Measurements from ENCODE around the gene LDB2. TPM values are rescaled to one million over a fixed set of nuclear protein-coding genes. Genes with fewer than 3 reads are reported as not detected.
A peak's percentile ranks its signal among the peaks of the same experiment; 100 is the strongest.
"Not testable (repeated sequence)": the region's sequence is repeated elsewhere in the genome, so short reads cannot be mapped to it uniquely, and the experiment has no call there.

Gene LDB2
- total RNA-seq, 1 donor from 2014 or later = 69.8 TPM

- DNase-seq (ENCODE audit: extremely low read depth, low read depth, low spot score) = no peak
Measured at GRCh38 chr4:16579866-16580265, 318.6 kb downstream of the LDB2 start.

- DNase-seq (ENCODE audit: extremely low read depth, low read depth, low spot score) = no peak
Measured at GRCh38 chr4:16577177-16577576, 321.3 kb downstream of the LDB2 start.

- DNase-seq (ENCODE audit: extremely low read depth, low read depth, low spot score) = no peak
Measured at GRCh38 chr4:16574981-16575380, 323.5 kb downstream of the LDB2 start.

- no peak for DNase-seq (ENCODE audit: extremely low read depth, low read depth, low spot score)
Measured at GRCh38 chr4:16573739-16574138, 324.7 kb downstream of the LDB2 start.

- no peak for DNase-seq (ENCODE audit: extremely low read depth, low read depth, low spot score)
Measured at GRCh38 chr4:16573206-16573605, 325.2 kb downstream of the LDB2 start.

- DNase-seq (ENCODE audit: extremely low read depth, low read depth, low spot score) = no peak
Measured at GRCh38 chr4:16572631-16573030, 325.8 kb downstream of the LDB2 start.

- DNase-seq (ENCODE audit: extremely low read depth, low read depth, low spot score) = no peak
Measured at GRCh38 chr4:16572161-16572560, 326.3 kb downstream of the LDB2 start.

GRCh38 chr4:16569790-16570189, 328.7 kb downstream of the LDB2 start:
- DNase-seq (ENCODE audit: extremely low read depth, low read depth, low spot score) = no peak

- not testable (repeated sequence) for DNase-seq (ENCODE audit: extremely low read depth, low read depth, low spot score)
Measured at GRCh38 chr4:16557316-16557715, 341.1 kb downstream of the LDB2 start.

GRCh38 chr4:16555156-16555555, 343.3 kb downstream of the LDB2 start:
- no peak for DNase-seq (ENCODE audit: extremely low read depth, low read depth, low spot score)

GRCh38 chr4:16550531-16550930, 347.9 kb downstream of the LDB2 start:
- DNase-seq (ENCODE audit: extremely low read depth, low read depth, low spot score) = no peak

- no peak for DNase-seq (ENCODE audit: extremely low read depth, low read depth, low spot score)
Measured at GRCh38 chr4:16545656-16546055, 352.8 kb downstream of the LDB2 start.

- no peak for DNase-seq (ENCODE audit: extremely low read depth, low read depth, low spot score)
Measured at GRCh38 chr4:16544869-16545268, 353.6 kb downstream of the LDB2 start.

- DNase-seq (ENCODE audit: extremely low read depth, low read depth, low spot score) = no peak
Measured at GRCh38 chr4:16544251-16544721, 354.2 kb downstream of the LDB2 start.

GRCh38 chr4:16537926-16538325, 360.5 kb downstream of the LDB2 start:
- DNase-seq (ENCODE audit: extremely low read depth, low read depth, low spot score) = no peak

- peak; percentile 86 for DNase-seq (ENCODE audit: extremely low read depth, low read depth, low spot score)
Measured at GRCh38 chr4:16532240-16532970, 366.0 kb downstream of the LDB2 start.

- DNase-seq (ENCODE audit: extremely low read depth, low read depth, low spot score) = no peak
Measured at GRCh38 chr4:16530688-16531635, 367.5 kb downstream of the LDB2 start.

GRCh38 chr4:16524911-16525554, 373.4 kb downstream of the LDB2 start:
- no peak for DNase-seq (ENCODE audit: extremely low read depth, low read depth, low spot score)

GRCh38 chr4:16524406-16524805, 374.0 kb downstream of the LDB2 start:
- no peak for DNase-seq (ENCODE audit: extremely low read depth, low read depth, low spot score)

- not testable (repeated sequence) for DNase-seq (ENCODE audit: extremely low read depth, low read depth, low spot score)
Measured at GRCh38 chr4:16523526-16523925, 374.9 kb downstream of the LDB2 start.
